ENCODE measurements around the gene ZMYND10. TPM values are rescaled to one million over a fixed set of nuclear protein-coding genes. Genes with fewer than 3 reads are reported as not detected.

Gene ZMYND10
- polyA plus RNA-seq, 1 donor (not counting 4 experiments of a cell fraction or from before 2014, with no cell fraction given): 0.21 TPM

GRCh38 chr3:50320853-50321335, 24.6 kb downstream of the ZMYND10 start:
- peaks cover 18 to 36% of the 10 kb centered on the region in 2 experiments for H3K36me3 ChIP-seq (ENCODE audit: control insufficient read depth in 2 of 2, extremely low read depth in 1 of 2, insufficient read depth in 2 of 2, low read length in 2 of 2)
- H3K79me2 ChIP-seq (ENCODE audit: control insufficient read depth, insufficient read depth, low read length): peaks cover 33% of the 10 kb centered on the region
- H4K20me1 ChIP-seq (ENCODE audit: control insufficient read depth, extremely low read depth, insufficient read depth, low read length): no peaks in the 10 kb centered on the region
- H3K4me1 ChIP-seq (ENCODE audit: control insufficient read depth, extremely low read depth, insufficient read depth, low read length): peaks cover 45% of the 10 kb centered on the region
- TF ChIP-seq CTCF (optimal IDR thresholded peaks at IDR 0.05 in 1 of 3, IDR thresholded peaks at IDR 0.05 in 1 of 3, conservative IDR thresholded peaks at IDR 0.05 in 1 of 3; ENCODE audit: extremely low read depth in 1 of 3, insufficient read depth in 2 of 3, low read length in 3 of 3): no peak
- TF ChIP-seq EZH2 (IDR thresholded peaks at IDR 0.05; ENCODE audit: low read length): no peak
- peak overlapping the region; percentile 52 to 89 (median 84) for H3K4me3 ChIP-seq (ENCODE audit: control insufficient read depth in 2 of 3, extremely low read depth in 1 of 3, insufficient read depth in 2 of 3, low read depth in 1 of 3, low read length in 3 of 3)
- no peaks in the 10 kb centered on the region for H3K9me3 ChIP-seq (ENCODE audit: control insufficient read depth, low read depth, low read length)
- H2AFZ ChIP-seq (ENCODE audit: control insufficient read depth, low read length): peak overlapping the region; percentile 33
- H3K9me1 ChIP-seq (ENCODE audit: control insufficient read depth, extremely low read depth, insufficient read depth, low read length): peaks cover 3% of the 10 kb centered on the region
- dilution Hi-C loops (cut with MboI; ENCODE audit: extremely low pct_ligation_motif_present, low sequenced_read_pairs): no loop called here
- peak overlapping the region; percentile 99 for H3K27ac ChIP-seq (ENCODE audit: control insufficient read depth, insufficient read depth, low read length)
- peak overlapping the region; percentile 98 for H3K9ac ChIP-seq (ENCODE audit: control insufficient read depth, extremely low read depth, insufficient read depth, low read length)
- H3K27me3 ChIP-seq (ENCODE audit: control insufficient read depth, extremely low read depth, insufficient read depth, low read length): no peaks in the 10 kb centered on the region
- DNase-seq (ENCODE audit: low read depth, low spot score) (no peak), FAIRE-seq (no peak)
- peak overlapping the region; percentile 99 for H3K4me2 ChIP-seq (ENCODE audit: control insufficient read depth, extremely low read depth, insufficient read depth, low read depth, low read length)

- no peak for FAIRE-seq
- Histone ChIP-seq H3K27ac (ENCODE audit: control insufficient read depth, insufficient read depth, low read length) (peak overlapping the region; percentile 99), H3K79me2 (ENCODE audit: control insufficient read depth, insufficient read depth, low read length) (peaks cover 35% of the 10 kb centered on the region), H3K9me1 (ENCODE audit: control insufficient read depth, extremely low read depth, insufficient read depth, low read length) (peaks cover 7% of the 10 kb centered on the region), H3K4me3 (ENCODE audit: control insufficient read depth in 2 of 3, extremely low read depth in 1 of 3, insufficient read depth in 2 of 3, low read depth in 1 of 3, low read length in 3 of 3) (peak overlapping the region; percentile 52 to 89 (median 84)), H3K9ac (ENCODE audit: control insufficient read depth, extremely low read depth, insufficient read depth, low read length) (peak overlapping the region; percentile 98), H3K4me1 (ENCODE audit: control insufficient read depth, extremely low read depth, insufficient read depth, low read length) (peaks cover 45% of the 10 kb centered on the region), H2AFZ (ENCODE audit: control insufficient read depth, low read length) (no peak overlapping the region), H3K36me3 (ENCODE audit: control insufficient read depth in 2 of 2, extremely low read depth in 1 of 2, insufficient read depth in 2 of 2, low read length in 2 of 2) (peaks cover 15 to 34% of the 10 kb centered on the region in 2 experiments), H3K9me3 (ENCODE audit: control insufficient read depth, low read depth, low read length) (no peaks in the 10 kb centered on the region), H3K27me3 (ENCODE audit: control insufficient read depth, extremely low read depth, insufficient read depth, low read length) (no peaks in the 10 kb centered on the region), H4K20me1 (ENCODE audit: control insufficient read depth, extremely low read depth, insufficient read depth, low read length) (no peaks in the 10 kb centered on the region), H3K4me2 (ENCODE audit: control insufficient read depth, extremely low read depth, insufficient read depth, low read depth, low read length) (peak overlapping the region; percentile 99)
- no peak for DNase-seq (ENCODE audit: low read depth, low spot score)
- dilution Hi-C loops (cut with MboI; ENCODE audit: extremely low pct_ligation_motif_present, low sequenced_read_pairs): no loop called here
- TF ChIP-seq EZH2 (IDR thresholded peaks at IDR 0.05; ENCODE audit: low read length) (no peak), CTCF (optimal IDR thresholded peaks at IDR 0.05 in 1 of 3, IDR thresholded peaks at IDR 0.05 in 1 of 3, conservative IDR thresholded peaks at IDR 0.05 in 1 of 3; ENCODE audit: extremely low read depth in 1 of 3, insufficient read depth in 2 of 3, low read length in 3 of 3) (no peak)
These were observed 25.5 kb downstream of the ZMYND10 start for GRCh38 chr3:50319894-50320625.
